ENCODE results near the gene SV2B.

DNA sequence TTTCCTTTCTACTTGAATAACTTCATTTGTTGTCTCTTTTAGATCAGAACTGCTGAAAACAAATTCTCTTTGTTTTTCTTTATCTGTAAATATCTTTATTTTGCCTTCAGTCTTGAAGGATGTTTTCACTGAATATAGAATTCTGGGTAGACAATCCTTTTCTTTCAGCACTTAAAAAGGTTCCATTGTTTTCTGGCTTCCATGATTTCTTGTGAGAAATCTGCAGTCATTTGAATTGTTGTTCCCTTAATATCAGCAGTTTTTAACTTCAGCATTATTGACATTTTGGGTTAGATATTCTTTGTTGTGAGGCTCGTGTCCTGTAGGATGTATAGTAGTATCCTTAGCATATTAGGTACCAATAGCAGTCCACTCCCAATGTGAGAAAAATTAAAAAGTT, 65.8 kb downstream of the SV2B start:
- TF ChIP-seq, protein P1, sequence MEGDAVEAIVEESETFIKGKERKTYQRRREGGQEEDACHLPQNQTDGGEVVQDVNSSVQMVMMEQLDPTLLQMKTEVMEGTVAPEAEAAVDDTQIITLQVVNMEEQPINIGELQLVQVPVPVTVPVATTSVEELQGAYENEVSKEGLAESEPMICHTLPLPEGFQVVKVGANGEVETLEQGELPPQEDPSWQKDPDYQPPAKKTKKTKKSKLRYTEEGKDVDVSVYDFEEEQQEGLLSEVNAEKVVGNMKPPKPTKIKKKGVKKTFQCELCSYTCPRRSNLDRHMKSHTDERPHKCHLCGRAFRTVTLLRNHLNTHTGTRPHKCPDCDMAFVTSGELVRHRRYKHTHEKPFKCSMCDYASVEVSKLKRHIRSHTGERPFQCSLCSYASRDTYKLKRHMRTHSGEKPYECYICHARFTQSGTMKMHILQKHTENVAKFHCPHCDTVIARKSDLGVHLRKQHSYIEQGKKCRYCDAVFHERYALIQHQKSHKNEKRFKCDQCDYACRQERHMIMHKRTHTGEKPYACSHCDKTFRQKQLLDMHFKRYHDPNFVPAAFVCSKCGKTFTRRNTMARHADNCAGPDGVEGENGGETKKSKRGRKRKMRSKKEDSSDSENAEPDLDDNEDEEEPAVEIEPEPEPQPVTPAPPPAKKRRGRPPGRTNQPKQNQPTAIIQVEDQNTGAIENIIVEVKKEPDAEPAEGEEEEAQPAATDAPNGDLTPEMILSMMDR (IDR thresholded peaks at IDR 0.05), result no peak
- TF ChIP-seq, protein P2, sequence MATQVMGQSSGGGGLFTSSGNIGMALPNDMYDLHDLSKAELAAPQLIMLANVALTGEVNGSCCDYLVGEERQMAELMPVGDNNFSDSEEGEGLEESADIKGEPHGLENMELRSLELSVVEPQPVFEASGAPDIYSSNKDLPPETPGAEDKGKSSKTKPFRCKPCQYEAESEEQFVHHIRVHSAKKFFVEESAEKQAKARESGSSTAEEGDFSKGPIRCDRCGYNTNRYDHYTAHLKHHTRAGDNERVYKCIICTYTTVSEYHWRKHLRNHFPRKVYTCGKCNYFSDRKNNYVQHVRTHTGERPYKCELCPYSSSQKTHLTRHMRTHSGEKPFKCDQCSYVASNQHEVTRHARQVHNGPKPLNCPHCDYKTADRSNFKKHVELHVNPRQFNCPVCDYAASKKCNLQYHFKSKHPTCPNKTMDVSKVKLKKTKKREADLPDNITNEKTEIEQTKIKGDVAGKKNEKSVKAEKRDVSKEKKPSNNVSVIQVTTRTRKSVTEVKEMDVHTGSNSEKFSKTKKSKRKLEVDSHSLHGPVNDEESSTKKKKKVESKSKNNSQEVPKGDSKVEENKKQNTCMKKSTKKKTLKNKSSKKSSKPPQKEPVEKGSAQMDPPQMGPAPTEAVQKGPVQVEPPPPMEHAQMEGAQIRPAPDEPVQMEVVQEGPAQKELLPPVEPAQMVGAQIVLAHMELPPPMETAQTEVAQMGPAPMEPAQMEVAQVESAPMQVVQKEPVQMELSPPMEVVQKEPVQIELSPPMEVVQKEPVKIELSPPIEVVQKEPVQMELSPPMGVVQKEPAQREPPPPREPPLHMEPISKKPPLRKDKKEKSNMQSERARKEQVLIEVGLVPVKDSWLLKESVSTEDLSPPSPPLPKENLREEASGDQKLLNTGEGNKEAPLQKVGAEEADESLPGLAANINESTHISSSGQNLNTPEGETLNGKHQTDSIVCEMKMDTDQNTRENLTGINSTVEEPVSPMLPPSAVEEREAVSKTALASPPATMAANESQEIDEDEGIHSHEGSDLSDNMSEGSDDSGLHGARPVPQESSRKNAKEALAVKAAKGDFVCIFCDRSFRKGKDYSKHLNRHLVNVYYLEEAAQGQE (IDR thresholded peaks at IDR 0.05), result no peak
- TF ChIP-seq BHLHE40 (IDR thresholded peaks at IDR 0.05; ENCODE audit: low read depth, low read length) (no peak), EHMT2 (IDR thresholded peaks at IDR 0.05; ENCODE audit: low read depth) (no peak), POLR2A (IDR thresholded peaks at IDR 0.05; ENCODE audit: low read length) (no peak), CHD2 (IDR thresholded peaks at IDR 0.05; ENCODE audit: low read length, partially characterized antibody) (no peak), EP300 (IDR thresholded peaks at IDR 0.05) (no peak), MYC (IDR thresholded peaks at IDR 0.05; ENCODE audit: borderline replicate concordance, low read length) (no peak), SREBF2 (IDR thresholded peaks at IDR 0.05) (no peak), JUN (IDR thresholded peaks at IDR 0.05) (no peak), RCOR1 (IDR thresholded peaks at IDR 0.05; ENCODE audit: low read depth, low read length) (no peak), MAZ (IDR thresholded peaks at IDR 0.05; ENCODE audit: borderline replicate concordance, low read depth, low read length) (no peak)
- TF ChIP-seq, protein P3, sequence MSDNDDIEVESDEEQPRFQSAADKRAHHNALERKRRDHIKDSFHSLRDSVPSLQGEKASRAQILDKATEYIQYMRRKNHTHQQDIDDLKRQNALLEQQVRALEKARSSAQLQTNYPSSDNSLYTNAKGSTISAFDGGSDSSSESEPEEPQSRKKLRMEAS (IDR thresholded peaks at IDR 0.05), result no peak
